Ascending aorta (tissue), 2 donors: Measurements from ENCODE around the gene CRY2. TPM values are rescaled to one million over a fixed set of nuclear protein-coding genes. Genes with fewer than 3 reads are reported as not detected.
A peak's percentile ranks its signal among the peaks of the same experiment; 100 is the strongest.

Source experiments
- DNase-seq, 2 donors: peaks; one replicate each; pipeline ENCODE4 v3.0.0-alpha.2; 2019; ENCODE audit warnings: low spot score in 2 of 2
- H3K27ac ChIP-seq, 2 donors: fragments of 200-600 bp; sonication (generic); one replicate each; pipeline ENCODE4 v1.5.1; 2016 to 2017; ENCODE audit warnings: mild to moderate bottlenecking in 1 of 2
- H3K27me3 ChIP-seq: fragments of 200-600 bp; sonication (generic); one replicate; pipeline ENCODE4 v1.5.1; 2017
- H3K36me3 ChIP-seq, 2 donors: fragments of 200-600 bp; sonication (generic); one replicate each; pipeline ENCODE4 v1.5.1; 2016
- H3K4me1 ChIP-seq, 2 donors: fragments of 200-600 bp; sonication (generic); one replicate each; pipeline ENCODE4 v1.5.1; 2016 to 2017; ENCODE audit warnings: mild to moderate bottlenecking in 1 of 2
- H3K4me3 ChIP-seq, 2 donors: fragments of 200-600 bp; sonication (generic); one replicate each; pipeline ENCODE4 v1.5.1; 2016 to 2017; ENCODE audit warnings: mild to moderate bottlenecking in 1 of 2
- H3K9me3 ChIP-seq, 2 donors: fragments of 200-600 bp; sonication (generic); one replicate each; pipeline ENCODE4 v1.5.1; 2016
- CTCF ChIP-seq, 3 experiments: fragments of 200-600 bp in 2 of 3; fragments of 450-650 bp in 1 of 3; sonication (generic) in 2 of 3; IDR thresholded peaks; one replicate each; pipeline ENCODE4 v1.5.1; 2016 to 2019; ENCODE audit warnings: antibody characterized with exemption in 3 of 3, mild to moderate bottlenecking in 1 of 3, moderate library complexity in 1 of 3
- intact Hi-C: fragments of 100-400 bp; cut with DNase I; formaldehyde crosslinking; loops from one replicate; pipeline ENCODE4 v1.15.1; 2023
- total RNA-seq: library from RNA; depleted of rRNA; stranded (reverse); fragments of >200 nt; gene quantifications from one replicate; pipeline ENCODE4 v1.1.0, GENCODE V29; 2016

CRY2 gene
- total RNA-seq, 1 donor from 2014 or later, result 29.6 TPM

GRCh38 chr11:45913942-45914635 lies 66.8 kb downstream of the CRY2 start:
- TF ChIP-seq CTCF (IDR thresholded peaks at IDR 0.05), result no peak
- Histone ChIP-seq H3K4me1 (peaks cover 0 to 9% of the 10 kb centered on the region in 2 donors), H3K27me3 (no peaks in the 10 kb centered on the region), H3K4me3 (no peak overlapping the region), H3K9me3 (no peaks in the 10 kb centered on the region), H3K27ac (no peak overlapping the region), H3K36me3 (peaks cover 52 to 66% of the 10 kb centered on the region in 2 donors)
- intact Hi-C loops, result no loop called here
- DNase-seq, result no peak

DNA sequence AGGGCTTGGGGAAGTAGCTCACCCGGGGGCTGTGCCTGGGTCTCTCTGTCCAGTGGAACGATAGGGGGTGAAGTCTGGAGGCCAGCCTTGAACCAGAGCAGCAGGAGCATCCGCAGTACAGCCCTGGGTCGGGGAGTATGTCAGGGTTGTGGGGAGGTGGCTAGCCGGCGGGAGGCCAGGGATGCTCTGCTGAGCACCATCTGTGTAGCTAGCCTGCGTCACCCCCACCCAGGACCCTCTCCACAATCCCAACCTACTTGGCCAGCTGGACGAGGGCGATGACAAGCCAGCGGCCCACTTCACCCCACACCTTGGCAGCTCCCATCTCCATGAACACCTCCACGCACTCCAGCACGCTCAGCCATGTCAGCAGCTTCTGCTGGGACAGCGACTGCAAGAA lies 68.2 kb downstream of the CRY2 start:
- Histone ChIP-seq H3K36me3 (peaks cover 40 to 54% of the 10 kb centered on the region in 2 donors), H3K4me3 (no peak overlapping the region)
- intact Hi-C loops, result loop anchor here (5.0 kb wide), 4 partner anchors 108 to 1492 kb away; partner anchors contain the start of genes PHF21A, SLC35C1 and SLC39A13

GRCh38 chr11:45917286-45917622 lies 70.0 kb downstream of the CRY2 start:
- Histone ChIP-seq H3K9me3 (no peaks in the 10 kb centered on the region), H3K4me1 (peaks cover under 1 to 12% of the 10 kb centered on the region in 2 donors), H3K27ac (peak overlapping the region; percentile 90 to 91), H3K27me3 (peaks cover 6% of the 10 kb centered on the region), H3K4me3 (peak overlapping the region; percentile 67 to 91), H3K36me3 (peaks cover 22 to 37% of the 10 kb centered on the region in 2 donors)
- TF ChIP-seq CTCF (IDR thresholded peaks at IDR 0.05), result no peak
- no peak for DNase-seq
- intact Hi-C loops, result loop anchor here (5.0 kb wide), 4 partner anchors 110 to 1490 kb away; partner anchors contain the start of genes PHF21A, SLC35C1 and SLC39A13

More for the DNA sequence above, 68.2 kb downstream of the CRY2 start:
- H3K27me3 ChIP-seq, result no peaks in the 10 kb centered on the region
- peaks cover 0 to 9% of the 10 kb centered on the region in 2 donors for H3K4me1 ChIP-seq
- no peaks in the 10 kb centered on the region for H3K9me3 ChIP-seq
- H3K27ac ChIP-seq, result no peak overlapping the region
- no peak for TF ChIP-seq CTCF (IDR thresholded peaks at IDR 0.05)
- no peak for DNase-seq

- peak within 1 kb of the TSS; percentile 90 to 91 for H3K27ac ChIP-seq
- H3K4me3 ChIP-seq, result peak within 1 kb of the TSS; percentile 67 to 91
- DNase-seq, result peak; percentile 93 to 99
- peaks cover 5 to 18% of the 10 kb centered on the region in 2 donors for H3K4me1 ChIP-seq
- intact Hi-C loops, result loop anchor here (1.0 to 5.0 kb wide), 7 partner anchors 18 to 1490 kb away; partner anchors contain the start of genes CRY2, PHF21A, SLC35C1 and SLC39A13
- peaks cover 19 to 33% of the 10 kb centered on the region in 2 donors for H3K36me3 ChIP-seq
- TF ChIP-seq CTCF (IDR thresholded peaks at IDR 0.05), result no peak
- H3K9me3 ChIP-seq, result no peaks in the 10 kb centered on the region
- peaks cover 11% of the 10 kb centered on the region for H3K27me3 ChIP-seq
Observed at GRCh38 chr11:45917623-45918330, 70.5 kb downstream of the CRY2 start, which contains the start of gene PEX16. PEX16 (minus strand) TSS chr11:45917877; CDS start chr11:45917811, 66 bp downstream.

DNA sequence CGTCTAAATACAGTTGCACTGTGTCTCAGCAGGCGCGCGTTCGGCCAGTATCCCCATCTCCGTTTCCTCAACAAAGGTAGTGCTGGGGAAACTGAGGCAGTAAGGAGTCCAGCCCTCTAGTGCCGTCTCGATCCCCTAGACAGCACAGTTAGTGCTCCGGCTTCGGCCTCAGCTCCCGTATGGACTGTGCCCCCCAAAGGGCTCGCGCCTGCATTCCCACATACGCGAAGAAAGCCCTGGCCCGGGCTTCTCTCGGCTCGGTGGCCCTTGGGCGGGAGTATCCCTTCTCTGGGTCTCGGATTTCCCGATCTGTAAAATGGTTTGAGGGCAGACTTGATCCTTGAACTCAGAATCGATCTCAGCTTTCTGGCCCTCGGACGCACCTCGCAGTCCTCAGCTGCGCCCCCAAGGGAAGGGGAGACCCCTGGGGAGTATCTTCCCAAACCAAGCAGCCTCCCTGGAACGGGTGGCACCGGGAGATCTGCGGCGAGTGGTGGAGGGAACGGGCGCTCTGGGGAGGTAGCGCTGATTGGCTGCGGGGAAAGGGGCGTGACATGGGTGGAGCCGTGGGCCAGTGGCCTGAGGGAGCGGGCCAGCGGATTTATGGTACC lies 71.2 kb downstream of the CRY2 start:
- intact Hi-C loops, result loop anchor here (1.0 to 5.0 kb wide), 7 partner anchors 19 to 1489 kb away; partner anchors contain the start of genes CRY2, PHF21A, SLC35C1 and SLC39A13
- H3K27me3 ChIP-seq, result peaks cover 17% of the 10 kb centered on the region
- TF ChIP-seq CTCF (IDR thresholded peaks at IDR 0.05), result no peak

More for the DNA sequence above, 71.2 kb downstream of the CRY2 start:
- peak overlapping the region; percentile 90 to 91 for H3K27ac ChIP-seq
- H3K4me3 ChIP-seq, result peak overlapping the region; percentile 67 to 91
- peaks cover 11 to 21% of the 10 kb centered on the region in 2 donors for H3K4me1 ChIP-seq
- DNase-seq, result peak in 1 of 2 donors; percentile 89
- H3K36me3 ChIP-seq, result peaks cover 12 to 26% of the 10 kb centered on the region in 2 donors
- no peaks in the 10 kb centered on the region for H3K9me3 ChIP-seq
